GM12878 (cell line): Measurements from ENCODE around the gene ATRN. TPM values are rescaled to one million over a fixed set of nuclear protein-coding genes. Genes with fewer than 3 reads are reported as not detected.

Experiments
- ATAC-seq: fragments of 200-7000 bp; cut with Tn5 transposase; 3 replicates; pipeline ENCODE4 v1.9.1; 2020; ENCODE audit warnings: mild to moderate bottlenecking, moderate library complexity
- BruUV-seq: library from RNA; stranded (reverse); fragments of 400-500 nt; replicated peaks from 2 replicates; lab custom pipeline; 2021; lab: Mats Ljungman, UMichigan
- CTCF ChIA-PET: fragments of 300-600 bp; sonication (Branson Sonifier 250); formaldehyde crosslinking; extraction: SDS; loops from one replicate; lab custom pipeline; 2021; ENCODE audit warnings: inconsistent platforms; lab: Yijun Ruan, JAX
- POLR2A ChIA-PET: fragments of 350-600 bp; formaldehyde crosslinking; extraction: SDS; loops from one replicate; lab custom pipeline; 2021; ENCODE audit warnings: inconsistent platforms; lab: Charles Lee
- RAD21 ChIA-PET: fragments of 300-600 bp; sonication (Branson Sonifier 250); formaldehyde crosslinking; loops from one replicate; lab custom pipeline; 2023; ENCODE audit warnings: antibody characterized with exemption; ENCODE audit not compliant: unreplicated experiment; lab: Charles Lee
- SMC1A ChIA-PET: fragments of 300-600 bp; sonication (Branson Sonifier 250); formaldehyde crosslinking; loops from one replicate; lab custom pipeline; 2023; ENCODE audit not compliant: unreplicated experiment, uncharacterized antibody; lab: Charles Lee
- DNase-seq: peaks from one replicate; pipeline ENCODE4 v3.0.0-alpha.2; 2011; ENCODE audit warnings: low read depth, low spot score
- FAIRE-seq: peaks from 3 replicates; lab custom pipeline; 2011; peaks lifted over from hg19 to GRCh38; lab: Jason Lieb, UNC
- H2AFZ ChIP-seq: 2 replicates; pipeline ENCODE4 v1.6.0; 2011; ENCODE audit warnings: low read depth, low read length, control low read depth; ENCODE audit not compliant: control insufficient read depth
- H3K27ac ChIP-seq: 2 replicates; pipeline ENCODE4 v1.5.1; 2011; ENCODE audit warnings: control low read depth; ENCODE audit not compliant: control insufficient read depth, insufficient read depth
- H3K27me3 ChIP-seq, 2 experiments: replicated peaks in 1 of 2; 2 replicates each; pipeline versions ENCODE4 v1.6.0 to v1.6.1; 2011; ENCODE audit warnings: low read length in 1 of 2; ENCODE audit not compliant: control insufficient read depth in 2 of 2, insufficient read depth in 2 of 2
- H3K36me3 ChIP-seq, 2 experiments: 2 replicates each; pipeline ENCODE4 v1.5.1; 2011; ENCODE audit warnings: low read length in 1 of 2; ENCODE audit not compliant: control insufficient read depth in 2 of 2, insufficient read depth in 2 of 2
- H3K4me1 ChIP-seq: 2 replicates; pipeline ENCODE4 v1.6.1; 2011; ENCODE audit warnings: mild to moderate bottlenecking, low read length, moderate library complexity, mixed read lengths; ENCODE audit not compliant: control insufficient read depth, insufficient read depth
- H3K4me2 ChIP-seq: 2 replicates; pipeline ENCODE4 v1.6.0; 2011; ENCODE audit warnings: control low read depth; ENCODE audit not compliant: control insufficient read depth, insufficient read depth
- H3K4me3 ChIP-seq: fragments of 200-600 bp; sonication (generic); 2 replicates; pipeline ENCODE4 v1.5.1; 2016
- H3K79me2 ChIP-seq: 2 replicates; pipeline ENCODE4 v1.6.0; 2011; ENCODE audit warnings: low read length; ENCODE audit not compliant: control insufficient read depth, insufficient read depth
- H3K9ac ChIP-seq: 2 replicates; pipeline ENCODE4 v1.8.0; 2011; ENCODE audit warnings: low read length, control low read depth, mixed read lengths; ENCODE audit not compliant: control insufficient read depth, insufficient read depth
- H3K9me3 ChIP-seq: replicated peaks from 3 replicates; pipeline ENCODE4 v1.5.1; 2011; ENCODE audit warnings: mild to moderate bottlenecking, low read length; ENCODE audit not compliant: control insufficient read depth, insufficient read depth
- H4K20me1 ChIP-seq: 2 replicates; pipeline ENCODE4 v1.6.0; 2011; ENCODE audit not compliant: control insufficient read depth, insufficient read depth
- ATF2 ChIP-seq: IDR thresholded peaks from 2 replicates; pipeline ENCODE4 v1.6.1; 2012; ENCODE audit warnings: low read length, inconsistent platforms
- CHD2 ChIP-seq: IDR thresholded peaks from 2 replicates; pipeline ENCODE4 v1.6.1; 2011; ENCODE audit warnings: low read depth, low read length, improper control_type of control experiment, borderline replicate concordance
- EED ChIP-seq: sonication (generic); IDR thresholded peaks from 2 replicates; pipeline ENCODE4 v1.6.1; 2016; ENCODE audit warnings: antibody characterized with exemption, low read depth
- HDGF ChIP-seq: fragments of 450-650 bp; IDR thresholded peaks from 2 replicates; pipeline ENCODE4 v1.6.1; 2016; ENCODE audit warnings: antibody characterized with exemption
- IKZF1 ChIP-seq: fragments of 450-650 bp; conservative IDR thresholded peaks from 2 replicates; pipeline ENCODE4 v1.6.1; 2017; ENCODE audit warnings: antibody characterized with exemption, mild to moderate bottlenecking
- MLLT1 ChIP-seq: fragments of 450-650 bp; IDR thresholded peaks from 2 replicates; pipeline ENCODE4 v1.6.1; 2016; ENCODE audit warnings: mild to moderate bottlenecking
- MYC ChIP-seq: IDR thresholded peaks from 2 replicates; pipeline ENCODE4 v1.6.1; 2011; ENCODE audit warnings: mild to moderate bottlenecking, low read length, moderate library complexity, inconsistent platforms; ENCODE audit not compliant: insufficient read depth, insufficient replicate concordance, insufficient read length, severe bottlenecking
- NBN ChIP-seq: fragments of 450-650 bp; IDR thresholded peaks from 2 replicates; pipeline ENCODE4 v1.6.1; 2016
- PAX5 ChIP-seq: IDR thresholded peaks from 2 replicates; pipeline ENCODE4 v1.6.1; 2011; ENCODE audit warnings: low read depth, low read length, borderline replicate concordance
- RELA ChIP-seq: fragments of 450-650 bp; IDR thresholded peaks from 2 replicates; pipeline ENCODE4 v1.8.0; 2014; ENCODE audit warnings: borderline replicate concordance; ENCODE audit not compliant: partially characterized antibody
- WGBS: methylation state at CpG from one replicate; pipeline ENCODE4 v1.1.6; 2016; ENCODE audit warnings: low lambda C conversion rate; ENCODE audit not compliant: insufficient replicate concordance, insufficient coverage; ENCODE audit errors: missing lambda C conversion rate; 5-methylcytosine and 5-hydroxymethylcytosine counted together
- in situ Hi-C: fragments of 300-500 bp; cut with MboI; formaldehyde crosslinking; loops from 9 replicates; pipeline ENCODE4 v1.14.3; 2018; ENCODE audit warnings: mixed read lengths
- intact Hi-C: fragments of 100-400 bp; cut with micrococcal nuclease; formaldehyde crosslinking; loops from one replicate; pipeline ENCODE4 v1.14.2; 2022; ENCODE audit not compliant: unreplicated experiment
- polyA plus RNA-seq, 11 experiments: library from polyadenylated mRNA; depleted of rRNA in 4 of 11; unstranded in 6 of 11; stranded (reverse) in 5 of 11; fragments of >200 nt; fragmentation: Nextera tagmentation in 4 of 11; fragmentation: Illumina TruSeq in 1 of 11; extraction: Ambion mirVana in 4 of 11; extraction: Trizol in 1 of 11; gene quantifications; 1 replicate in 1 of 11; 2 replicates in 10 of 11; pipeline versions ENCODE4 v1.2.1 to v1.2.3, GENCODE V29; 2011 to 2016; ENCODE audit warnings: inconsistent platforms in 2 of 11, missing spikeins in 2 of 11, low read depth in 1 of 11
- total RNA-seq, 4 experiments: library from RNA; depleted of rRNA in 3 of 4; stranded (reverse); fragments of >200 nt in 3 of 4; fragmentation: Illumina TruSeq in 1 of 4; extraction: Trizol in 1 of 4; gene quantifications; 2 replicates each; pipeline versions ENCODE4 v1.2.1 to v1.2.3, GENCODE V29; 2013 to 2021
- TF ChIP-seq, protein P1 (sequence below): fragments of 450-650 bp; IDR thresholded peaks from 2 replicates; pipeline ENCODE4 v1.6.1; 2017; ENCODE audit warnings: low read depth, mild to moderate bottlenecking, moderate library complexity
- TF ChIP-seq, protein P2 (sequence below): fragments of 450-650 bp; IDR thresholded peaks from 2 replicates; pipeline ENCODE4 v1.6.1; 2017; ENCODE audit warnings: mild to moderate bottlenecking, moderate library complexity
- TF ChIP-seq, protein P3 (sequence below): fragments of 450-650 bp; conservative IDR thresholded peaks from 2 replicates; pipeline ENCODE4 v1.6.1; 2017; ENCODE audit warnings: mild to moderate bottlenecking, moderate library complexity

Gene ATRN
- total and polyA plus RNA-seq, 10 of the 15 experiments (the other 5 are each of a cell fraction or from before 2014, with no cell fraction given): 0.71 to 11.6 (median 6.9) TPM

GRCh38 chr20:3692706-3693294, 222.0 kb downstream of the ATRN start:
- no peak for FAIRE-seq
- H3K79me2 ChIP-seq: no peaks in the 10 kb centered on the region
- no peak for DNase-seq
- no peak overlapping the region for H3K4me2 ChIP-seq
- ChIA-PET SMC1A (no interaction called here), RAD21 (no interaction called here), CTCF (interaction anchor here (1.1 kb wide), 1 partner anchor 17 kb away, joined by 3 read pairs; no protein-coding TSS in a partner anchor), POLR2A (no interaction called here)
- H3K4me3 ChIP-seq: no peak overlapping the region
- no peak overlapping the region for H3K27ac ChIP-seq
- peaks cover 1% of the 10 kb centered on the region; the same call in 1 of the 3 replicates for H3K9me3 ChIP-seq
- no peak overlapping the region for H3K9ac ChIP-seq
- no TSS peak for BruUV-seq
- no peaks in the 10 kb centered on the region for H4K20me1 ChIP-seq
- no peaks in the 10 kb centered on the region for H3K4me1 ChIP-seq
- no peak overlapping the region for H2AFZ ChIP-seq
- no peaks in the 10 kb centered on the region; a peak in 1 of 4 replicates for H3K27me3 ChIP-seq
- no peak for ATAC-seq
- intact Hi-C loops (no loop called here), in situ Hi-C loops (no loop called here)
- H3K36me3 ChIP-seq: no peaks in the 10 kb centered on the region
- WGBS: 52% methylated on average over 23 of the region's 23 CpGs
- TF ChIP-seq EED: no peak
- TF ChIP-seq MLLT1: no peak
- TF ChIP-seq ATF2: no peak
- no peak for TF ChIP-seq HDGF
- TF ChIP-seq, protein P1, sequence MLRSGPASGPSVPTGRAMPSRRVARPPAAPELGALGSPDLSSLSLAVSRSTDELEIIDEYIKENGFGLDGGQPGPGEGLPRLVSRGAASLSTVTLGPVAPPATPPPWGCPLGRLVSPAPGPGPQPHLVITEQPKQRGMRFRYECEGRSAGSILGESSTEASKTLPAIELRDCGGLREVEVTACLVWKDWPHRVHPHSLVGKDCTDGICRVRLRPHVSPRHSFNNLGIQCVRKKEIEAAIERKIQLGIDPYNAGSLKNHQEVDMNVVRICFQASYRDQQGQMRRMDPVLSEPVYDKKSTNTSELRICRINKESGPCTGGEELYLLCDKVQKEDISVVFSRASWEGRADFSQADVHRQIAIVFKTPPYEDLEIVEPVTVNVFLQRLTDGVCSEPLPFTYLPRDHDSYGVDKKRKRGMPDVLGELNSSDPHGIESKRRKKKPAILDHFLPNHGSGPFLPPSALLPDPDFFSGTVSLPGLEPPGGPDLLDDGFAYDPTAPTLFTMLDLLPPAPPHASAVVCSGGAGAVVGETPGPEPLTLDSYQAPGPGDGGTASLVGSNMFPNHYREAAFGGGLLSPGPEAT: no peak
- TF ChIP-seq MYC: no peak
- TF ChIP-seq CHD2: no peak
- TF ChIP-seq, protein P2, sequence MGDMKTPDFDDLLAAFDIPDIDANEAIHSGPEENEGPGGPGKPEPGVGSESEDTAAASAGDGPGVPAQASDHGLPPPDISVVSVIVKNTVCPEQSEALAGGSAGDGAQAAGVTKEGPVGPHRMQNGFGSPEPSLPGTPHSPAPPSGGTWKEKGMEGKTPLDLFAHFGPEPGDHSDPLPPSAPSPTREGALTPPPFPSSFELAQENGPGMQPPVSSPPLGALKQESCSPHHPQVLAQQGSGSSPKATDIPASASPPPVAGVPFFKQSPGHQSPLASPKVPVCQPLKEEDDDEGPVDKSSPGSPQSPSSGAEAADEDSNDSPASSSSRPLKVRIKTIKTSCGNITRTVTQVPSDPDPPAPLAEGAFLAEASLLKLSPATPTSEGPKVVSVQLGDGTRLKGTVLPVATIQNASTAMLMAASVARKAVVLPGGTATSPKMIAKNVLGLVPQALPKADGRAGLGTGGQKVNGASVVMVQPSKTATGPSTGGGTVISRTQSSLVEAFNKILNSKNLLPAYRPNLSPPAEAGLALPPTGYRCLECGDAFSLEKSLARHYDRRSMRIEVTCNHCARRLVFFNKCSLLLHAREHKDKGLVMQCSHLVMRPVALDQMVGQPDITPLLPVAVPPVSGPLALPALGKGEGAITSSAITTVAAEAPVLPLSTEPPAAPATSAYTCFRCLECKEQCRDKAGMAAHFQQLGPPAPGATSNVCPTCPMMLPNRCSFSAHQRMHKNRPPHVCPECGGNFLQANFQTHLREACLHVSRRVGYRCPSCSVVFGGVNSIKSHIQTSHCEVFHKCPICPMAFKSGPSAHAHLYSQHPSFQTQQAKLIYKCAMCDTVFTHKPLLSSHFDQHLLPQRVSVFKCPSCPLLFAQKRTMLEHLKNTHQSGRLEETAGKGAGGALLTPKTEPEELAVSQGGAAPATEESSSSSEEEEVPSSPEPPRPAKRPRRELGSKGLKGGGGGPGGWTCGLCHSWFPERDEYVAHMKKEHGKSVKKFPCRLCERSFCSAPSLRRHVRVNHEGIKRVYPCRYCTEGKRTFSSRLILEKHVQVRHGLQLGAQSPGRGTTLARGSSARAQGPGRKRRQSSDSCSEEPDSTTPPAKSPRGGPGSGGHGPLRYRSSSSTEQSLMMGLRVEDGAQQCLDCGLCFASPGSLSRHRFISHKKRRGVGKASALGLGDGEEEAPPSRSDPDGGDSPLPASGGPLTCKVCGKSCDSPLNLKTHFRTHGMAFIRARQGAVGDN: no peak
- TF ChIP-seq RELA: no peak
- no peak for TF ChIP-seq NBN
- TF ChIP-seq, protein P3, sequence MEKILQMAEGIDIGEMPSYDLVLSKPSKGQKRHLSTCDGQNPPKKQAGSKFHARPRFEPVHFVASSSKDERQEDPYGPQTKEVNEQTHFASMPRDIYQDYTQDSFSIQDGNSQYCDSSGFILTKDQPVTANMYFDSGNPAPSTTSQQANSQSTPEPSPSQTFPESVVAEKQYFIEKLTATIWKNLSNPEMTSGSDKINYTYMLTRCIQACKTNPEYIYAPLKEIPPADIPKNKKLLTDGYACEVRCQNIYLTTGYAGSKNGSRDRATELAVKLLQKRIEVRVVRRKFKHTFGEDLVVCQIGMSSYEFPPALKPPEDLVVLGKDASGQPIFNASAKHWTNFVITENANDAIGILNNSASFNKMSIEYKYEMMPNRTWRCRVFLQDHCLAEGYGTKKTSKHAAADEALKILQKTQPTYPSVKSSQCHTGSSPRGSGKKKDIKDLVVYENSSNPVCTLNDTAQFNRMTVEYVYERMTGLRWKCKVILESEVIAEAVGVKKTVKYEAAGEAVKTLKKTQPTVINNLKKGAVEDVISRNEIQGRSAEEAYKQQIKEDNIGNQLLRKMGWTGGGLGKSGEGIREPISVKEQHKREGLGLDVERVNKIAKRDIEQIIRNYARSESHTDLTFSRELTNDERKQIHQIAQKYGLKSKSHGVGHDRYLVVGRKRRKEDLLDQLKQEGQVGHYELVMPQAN: no peak
- no peak for TF ChIP-seq IKZF1
- TF ChIP-seq PAX5: no peak
